TTC549 (cell line): ENCODE results near the gene FPR2.
"Not testable (repeated sequence)": the region's sequence is repeated elsewhere in the genome, so short reads cannot be mapped to it uniquely, and the experiment has no call there.

Experiments
- FAIRE-seq: peaks from 2 replicates; lab custom pipeline; 2012; peaks lifted over from hg19 to GRCh38; lab: Jason Lieb, UNC

Gene FPR2

DNA sequence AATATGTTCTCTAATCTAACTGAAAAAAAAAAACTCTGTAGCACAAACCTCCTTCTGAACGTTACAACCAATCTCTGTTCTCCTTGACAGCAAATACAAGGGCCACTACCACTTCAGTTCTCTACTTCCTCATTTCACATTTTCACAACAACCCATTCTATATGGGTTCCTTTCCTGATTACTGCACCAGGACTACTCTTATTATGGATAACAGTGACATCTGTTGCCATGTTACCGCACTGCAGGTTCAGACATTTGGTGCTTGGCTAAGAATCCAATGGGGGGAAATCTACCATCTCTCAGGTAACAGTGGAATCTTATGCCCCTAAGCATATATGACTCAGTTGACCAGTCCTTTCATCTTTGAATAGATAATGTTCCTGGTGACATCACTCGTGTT lies 22.4 kb downstream of the FPR2 start:
- FAIRE-seq, result no peak

DNA sequence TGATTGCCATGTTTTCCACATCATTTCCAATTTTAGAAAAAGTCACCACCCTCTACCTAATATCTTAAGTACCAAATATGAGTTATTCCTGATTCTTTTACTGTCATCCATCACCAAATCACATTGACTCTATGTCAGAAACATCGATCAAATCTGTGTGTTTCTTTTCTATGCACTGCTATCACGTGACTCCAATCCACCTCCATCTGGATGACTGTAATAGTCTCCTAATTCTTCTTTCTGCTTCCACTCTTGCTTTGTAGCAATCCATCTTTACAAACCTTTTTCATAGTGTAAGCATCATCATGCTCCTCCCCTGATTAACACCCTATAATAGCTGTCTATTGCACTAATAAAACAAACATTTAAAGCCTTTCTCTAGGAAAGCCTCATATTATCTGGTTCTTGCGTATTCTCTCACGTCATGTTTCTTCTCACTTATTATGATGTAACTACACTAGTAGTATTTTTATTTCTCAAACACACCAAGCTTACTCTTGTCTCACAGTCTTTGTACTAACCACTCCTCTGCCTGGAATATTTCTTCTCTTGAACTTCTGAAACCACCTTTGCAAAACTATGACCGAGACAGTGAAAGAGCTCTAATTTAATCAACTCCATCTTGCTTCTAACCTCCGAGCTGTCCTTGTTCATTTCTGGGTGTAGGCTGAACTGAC lies 23.3 kb downstream of the FPR2 start:
- FAIRE-seq, result no peak

DNA sequence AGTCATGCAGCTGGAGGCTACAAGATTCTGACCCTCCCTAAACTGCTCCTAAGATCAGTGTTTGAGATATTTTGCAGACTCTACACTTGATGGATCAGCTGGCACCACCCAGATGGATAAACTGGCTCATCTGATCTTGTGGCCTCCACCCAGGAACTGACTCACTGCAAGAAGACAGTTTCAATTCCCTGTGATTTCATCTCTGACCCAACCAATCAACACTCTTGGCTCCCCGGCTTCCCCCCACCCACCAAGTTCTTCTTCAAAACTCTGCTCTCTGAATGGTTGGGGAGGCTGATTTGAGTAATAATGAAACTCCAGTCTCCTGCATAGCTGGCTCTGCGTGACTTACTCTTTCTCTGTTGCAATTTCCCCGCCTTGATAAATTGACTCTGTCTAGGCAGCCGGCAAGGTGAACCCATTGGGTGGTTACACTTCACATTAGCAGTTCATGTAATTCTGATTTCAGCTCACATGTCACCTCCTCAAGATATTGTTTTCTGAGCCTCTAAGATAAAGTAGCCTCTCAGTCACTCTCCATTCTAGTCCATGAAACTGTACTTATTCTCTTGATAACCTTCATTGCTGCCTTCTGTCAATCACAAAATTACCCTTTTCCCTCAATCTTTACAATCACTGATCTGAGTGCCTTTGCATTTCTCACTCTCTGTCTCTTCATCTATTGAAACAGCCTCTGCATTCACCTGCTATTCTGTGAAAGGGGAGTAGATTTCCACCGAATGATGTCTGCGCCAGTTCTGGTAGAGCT lies 24.1 kb downstream of the FPR2 start:
- FAIRE-seq, result no peak

DNA sequence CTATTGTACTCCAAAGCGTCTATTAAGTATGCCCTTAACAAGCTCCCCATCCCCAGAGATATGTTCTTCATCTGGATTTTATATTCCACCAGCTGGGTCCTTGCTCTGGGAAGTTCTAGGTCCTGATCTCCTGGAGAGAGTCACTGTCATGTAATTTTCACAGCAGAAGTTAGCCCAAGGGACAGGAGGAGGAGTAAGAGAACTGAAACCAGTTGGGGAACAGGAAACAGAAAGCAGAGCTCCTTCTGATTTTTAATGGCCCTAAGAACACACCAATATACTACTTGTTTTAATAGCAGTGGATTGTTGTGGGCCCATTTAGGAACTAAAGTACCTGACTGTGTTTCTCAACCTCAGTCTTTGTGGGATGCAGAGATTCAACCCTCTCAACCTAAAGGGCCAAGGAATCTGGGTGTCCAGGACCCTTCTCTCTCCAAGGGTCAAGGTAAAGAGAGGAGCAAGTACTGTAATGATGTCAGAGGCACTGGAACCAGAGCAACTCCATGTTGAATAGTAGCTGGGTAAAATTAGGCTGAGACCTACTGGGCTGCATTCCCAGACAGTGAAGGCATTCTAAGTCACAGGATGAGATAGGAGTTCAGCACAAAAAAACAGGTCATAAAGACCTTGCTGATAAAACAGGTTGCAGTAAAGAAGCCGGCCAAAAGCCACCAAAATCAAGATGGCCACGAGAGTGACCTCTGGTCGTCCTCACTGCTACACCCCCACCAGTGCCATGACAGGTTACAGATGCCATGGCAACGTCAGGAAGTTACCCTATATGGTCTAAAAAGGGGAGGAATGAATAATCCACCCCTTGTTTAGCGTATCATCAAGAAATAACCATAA lies 25.9 kb downstream of the FPR2 start:
- no peak for FAIRE-seq

DNA sequence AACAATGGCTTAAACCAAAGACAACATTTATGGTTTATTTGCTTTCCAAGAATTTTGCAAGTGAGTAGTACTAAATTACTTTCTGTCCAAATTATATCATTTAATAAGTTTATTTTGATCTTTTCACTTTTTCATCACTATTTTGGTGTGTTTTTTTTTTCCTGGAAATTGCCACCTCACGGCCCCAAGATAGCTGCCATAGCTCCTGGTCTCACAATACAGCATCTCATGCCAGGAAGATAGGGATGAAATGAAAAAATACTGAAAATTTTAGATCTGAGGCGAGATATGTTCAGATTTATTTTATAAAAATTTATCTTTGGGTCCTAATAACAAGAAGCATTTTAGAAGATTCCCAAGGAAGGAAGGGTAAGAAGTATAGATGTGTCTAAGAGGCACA lies 27.0 kb downstream of the FPR2 start:
- FAIRE-seq, result no peak

DNA sequence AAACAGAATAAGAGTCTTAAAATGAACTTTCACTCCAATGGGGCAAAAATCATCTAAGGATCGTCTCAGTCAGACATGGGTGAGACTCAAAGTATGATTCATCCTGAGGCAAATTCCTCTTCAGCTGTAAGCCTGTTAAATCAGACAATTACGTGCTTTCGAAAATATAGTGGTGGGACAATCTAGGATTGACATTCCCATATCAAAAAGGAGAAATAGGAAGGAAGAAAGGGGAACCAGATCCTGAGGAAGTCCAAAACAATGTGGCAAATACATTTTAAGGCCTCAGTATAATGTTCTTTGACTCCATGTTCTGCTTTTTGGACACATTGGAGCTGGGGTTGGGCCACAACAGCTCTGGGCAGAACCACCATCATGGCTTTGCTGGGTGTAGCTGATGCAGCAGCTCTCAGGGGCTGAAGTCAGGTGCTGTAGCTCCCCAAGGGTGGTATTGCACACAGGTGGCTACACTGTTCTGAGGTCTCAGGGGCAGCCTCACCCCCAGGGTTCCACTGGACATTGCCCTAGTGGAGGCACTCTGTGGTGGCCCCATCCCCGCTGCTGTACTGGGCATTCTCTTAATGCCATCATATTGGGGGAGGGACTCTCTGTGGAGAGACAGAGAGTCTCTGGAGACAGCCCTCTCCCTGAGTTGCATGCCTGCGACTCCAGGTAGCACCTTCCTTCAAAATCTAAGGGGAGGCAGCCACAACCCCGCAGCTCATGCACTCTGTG lies 28.2 kb downstream of the FPR2 start:
- FAIRE-seq, result no peak

DNA sequence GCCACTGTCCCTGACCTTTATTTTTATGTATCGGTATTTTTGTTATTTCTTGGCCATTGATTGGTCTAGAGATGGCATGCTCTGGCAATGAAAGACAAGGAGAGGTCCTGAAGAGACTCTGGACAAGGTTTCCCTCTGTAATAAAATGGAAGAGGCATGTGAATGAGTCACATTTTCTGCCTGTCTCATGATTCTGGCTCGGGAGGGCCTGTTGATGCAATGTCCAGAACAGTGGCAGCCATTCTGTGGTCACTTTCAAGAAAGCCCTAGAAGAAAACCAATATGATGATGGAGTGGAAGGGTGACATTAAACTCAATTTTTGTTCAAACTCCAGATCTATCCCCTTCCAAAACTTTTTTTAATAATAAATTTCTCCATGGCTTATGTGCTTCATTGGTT lies 32.0 kb downstream of the FPR2 start:
- no peak for FAIRE-seq

DNA sequence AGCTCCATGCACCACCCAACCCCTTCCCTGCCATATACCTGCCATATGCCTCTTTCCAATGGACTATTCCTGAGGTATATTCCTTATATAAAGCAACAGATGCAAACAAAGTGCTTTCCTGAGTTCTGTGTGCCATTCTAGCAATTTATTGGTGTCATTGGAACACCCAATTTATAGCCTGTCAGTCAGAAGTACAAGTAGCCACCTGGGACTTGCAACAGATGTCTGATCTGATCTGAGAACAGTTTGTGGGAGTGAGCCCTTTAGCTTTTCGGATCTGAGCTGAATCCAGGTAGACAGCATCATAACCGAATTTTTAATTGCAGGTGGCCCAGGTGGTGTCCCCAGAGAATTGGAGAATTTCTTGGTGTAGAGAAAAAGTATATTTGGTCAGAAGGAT lies 33.0 kb downstream of the FPR2 start:
- FAIRE-seq, result no peak

DNA sequence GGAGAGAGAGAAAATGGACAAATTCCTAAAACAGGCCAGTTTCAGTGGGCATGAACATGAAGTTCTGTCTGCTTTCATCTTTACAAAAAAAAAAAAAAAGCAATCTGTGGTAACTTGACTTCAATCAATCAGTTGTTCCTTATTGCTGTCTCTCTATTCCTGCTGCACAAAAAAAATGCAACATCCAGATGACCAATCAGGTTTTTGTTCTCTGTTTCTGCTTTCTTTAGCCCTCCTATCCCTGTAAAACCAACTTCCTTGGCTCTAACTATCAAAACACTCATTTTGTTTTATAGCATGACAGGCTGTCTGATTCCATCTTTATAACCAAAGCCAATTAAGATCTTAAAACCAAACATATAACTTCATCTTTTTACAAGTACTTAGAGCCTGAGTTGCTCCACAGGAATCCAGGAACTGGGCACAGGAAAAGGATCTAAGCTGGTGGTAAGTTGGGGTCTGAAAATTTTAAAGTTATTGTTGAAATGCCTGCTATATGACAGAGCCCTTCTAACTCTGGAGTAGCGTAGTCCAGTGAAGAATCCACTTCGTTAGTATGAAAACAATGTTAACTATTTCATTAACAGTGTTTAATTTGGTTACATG lies 34.0 kb downstream of the FPR2 start, which contains the start of gene FPR3:
TSS of gene FPR3 (plus strand) at position 273 of the 606 bp plus-strand sequence. CDS start 28,592 bp downstream, outside the sequence.
- no peak for FAIRE-seq

DNA sequence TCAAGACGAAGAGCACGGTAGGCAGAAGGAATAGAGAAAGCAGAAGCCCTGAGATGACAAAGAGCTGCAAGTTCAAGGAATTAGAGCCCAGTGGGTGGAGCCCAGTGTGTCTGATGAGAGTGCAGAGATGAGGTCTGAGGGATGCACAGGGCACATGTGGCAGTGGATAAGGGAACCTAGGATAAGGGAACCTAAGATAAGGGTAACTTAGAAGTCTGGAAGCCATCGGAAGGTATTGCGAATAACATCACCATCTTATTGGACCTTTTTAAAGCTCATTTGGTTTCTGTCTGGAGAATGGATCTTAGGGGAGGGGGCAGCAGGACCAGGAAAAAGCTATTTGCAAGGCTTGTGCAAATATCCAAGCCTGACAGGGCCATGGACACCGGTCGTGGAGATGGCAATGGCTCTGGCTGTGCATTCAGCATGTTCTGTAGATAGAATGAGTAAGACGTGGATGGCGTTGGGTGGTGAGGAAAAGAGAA lies 35.3 kb downstream of the FPR2 start:
- FAIRE-seq, result no peak

DNA sequence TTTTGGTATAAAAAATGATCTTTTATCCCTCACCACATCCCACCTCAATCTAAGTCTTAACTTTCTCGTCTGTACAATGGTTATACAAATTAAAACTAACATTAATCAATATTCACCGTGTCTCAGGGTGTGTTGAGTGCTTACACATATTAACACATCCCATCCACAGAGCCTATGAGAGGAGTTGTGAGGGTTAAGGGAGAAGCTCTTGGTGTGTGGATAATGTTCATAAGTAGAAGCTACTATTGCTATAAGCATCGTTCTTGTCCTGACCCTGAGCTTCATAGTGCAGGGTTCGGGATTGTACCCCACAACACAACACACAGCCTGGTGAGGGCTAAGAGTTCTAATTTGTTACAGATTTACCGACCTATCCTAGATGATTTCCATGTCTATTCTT lies 36.5 kb downstream of the FPR2 start:
- no peak for FAIRE-seq

DNA sequence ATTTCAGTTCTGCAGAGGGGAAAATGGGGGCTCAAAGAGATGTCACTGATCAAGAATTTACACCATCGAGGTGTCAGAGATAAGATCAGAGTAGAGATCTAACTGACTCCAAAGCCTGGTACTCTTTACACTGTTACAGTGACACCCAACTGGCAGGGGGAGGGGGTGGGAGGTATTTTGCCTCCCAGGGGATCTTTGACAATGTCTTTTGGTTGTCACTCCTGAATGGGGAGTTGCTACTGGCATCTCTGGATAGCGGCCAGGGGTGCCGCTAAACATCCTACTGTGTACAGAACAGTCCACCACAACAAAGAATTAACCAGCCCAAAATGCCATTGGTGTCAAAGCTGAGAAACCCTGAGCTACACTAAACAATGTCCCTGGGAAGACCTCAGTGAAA lies 37.1 kb downstream of the FPR2 start:
- no peak for FAIRE-seq

DNA sequence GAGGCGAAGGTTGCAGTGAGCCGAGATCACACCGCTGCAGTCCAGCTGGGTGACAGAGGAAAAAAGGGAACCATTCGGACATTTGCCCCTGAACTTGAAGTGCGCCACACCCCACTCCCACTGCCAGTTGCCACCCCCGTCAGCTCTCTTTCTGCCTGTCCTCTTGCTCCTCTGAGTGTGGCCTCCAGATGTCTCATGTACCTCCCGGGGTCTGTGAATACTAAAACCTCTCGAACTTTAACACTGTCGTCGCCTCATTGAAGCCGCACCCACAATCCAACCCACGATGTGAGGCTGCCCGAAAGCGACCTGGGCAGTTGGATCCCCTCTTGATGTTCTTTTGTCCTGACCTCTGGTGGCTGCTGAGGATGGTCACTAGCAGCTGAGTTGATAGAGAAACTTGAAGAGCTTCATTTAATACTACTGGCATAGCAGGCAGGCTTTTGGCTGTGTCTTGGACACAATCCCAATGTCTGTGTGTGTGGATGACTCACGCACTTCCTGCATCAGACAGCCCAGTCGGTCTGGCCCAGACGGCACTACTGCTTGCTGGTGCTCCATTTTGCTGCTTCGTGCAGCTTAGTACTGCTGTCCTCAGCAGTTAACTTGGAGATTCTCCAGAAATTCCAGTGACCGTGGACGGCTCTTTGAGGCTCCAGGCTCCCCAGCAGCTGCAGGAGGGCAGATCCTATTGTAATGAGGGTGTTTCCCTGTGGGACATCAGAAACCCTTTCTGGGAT lies 38.2 kb downstream of the FPR2 start:
- no peak for FAIRE-seq

DNA sequence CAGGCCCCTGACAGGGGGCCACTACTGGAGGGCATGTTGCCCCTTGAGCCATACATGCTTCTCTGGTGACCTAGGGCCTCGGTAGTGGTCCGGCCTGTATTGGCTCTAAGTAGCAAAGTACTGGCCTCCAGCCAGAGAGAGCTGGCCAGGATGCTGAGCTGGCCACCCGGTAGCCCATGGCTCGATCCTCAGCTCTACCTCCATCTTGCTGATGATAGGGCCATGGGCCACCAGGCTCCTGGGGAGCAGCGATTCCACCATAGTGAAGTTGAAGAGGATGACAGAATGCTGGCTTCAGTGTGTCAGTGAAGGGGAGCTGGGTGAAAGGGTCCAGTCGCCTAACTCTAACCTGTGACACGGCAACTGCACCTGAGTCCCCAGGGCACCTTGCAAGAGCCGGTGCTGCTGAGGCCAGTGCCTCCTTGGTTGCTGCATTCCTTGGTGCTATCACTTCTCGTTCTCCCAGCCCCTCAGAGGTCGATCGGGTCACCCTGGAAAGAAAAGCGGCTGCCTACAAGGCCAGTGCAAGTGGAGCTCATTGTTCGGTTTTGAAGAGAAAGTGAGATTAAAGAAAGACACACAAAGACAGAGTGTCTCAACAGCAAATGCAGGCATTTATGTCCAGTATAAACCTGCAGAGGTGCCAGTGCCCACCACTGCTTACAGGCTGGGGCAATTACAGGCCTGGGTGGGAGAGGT lies 38.9 kb downstream of the FPR2 start:
- FAIRE-seq, result no peak

DNA sequence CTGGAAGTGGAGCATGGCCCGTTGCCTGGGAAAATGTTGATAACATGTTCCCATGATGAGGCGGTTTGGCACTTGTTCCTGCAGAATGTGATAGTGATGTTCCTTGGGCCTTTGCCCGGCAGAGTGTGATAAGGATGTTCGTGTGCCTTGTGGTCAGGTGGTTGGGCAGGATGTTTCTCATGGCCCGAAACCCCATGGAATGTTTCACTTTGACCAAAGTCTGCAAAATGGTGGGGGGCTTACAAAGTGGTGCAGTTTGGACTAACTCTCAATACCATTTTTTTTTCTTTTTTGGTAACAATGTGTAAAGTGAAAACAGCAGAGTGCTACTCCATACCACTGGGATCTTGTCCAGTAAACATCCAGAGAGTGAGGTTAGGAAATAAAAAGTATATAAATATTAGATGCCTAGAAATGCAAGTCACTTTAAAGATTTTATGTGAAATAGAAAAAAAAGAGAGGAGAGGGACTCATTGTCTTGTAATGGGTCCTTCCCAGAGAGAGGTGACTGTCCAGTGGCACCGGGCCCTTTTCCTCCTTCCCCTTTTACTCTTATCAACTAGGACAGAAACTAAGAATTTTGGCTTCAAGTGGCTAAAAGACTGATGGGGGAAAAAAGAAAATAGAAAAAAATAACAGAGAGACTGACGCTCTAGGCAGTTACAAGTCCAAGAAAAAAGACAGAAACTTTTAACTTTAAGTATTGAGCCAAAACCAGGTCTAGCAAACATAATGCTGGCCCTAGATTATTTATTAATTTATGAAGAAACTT lies 39.7 kb downstream of the FPR2 start:
- FAIRE-seq, result no peak

DNA sequence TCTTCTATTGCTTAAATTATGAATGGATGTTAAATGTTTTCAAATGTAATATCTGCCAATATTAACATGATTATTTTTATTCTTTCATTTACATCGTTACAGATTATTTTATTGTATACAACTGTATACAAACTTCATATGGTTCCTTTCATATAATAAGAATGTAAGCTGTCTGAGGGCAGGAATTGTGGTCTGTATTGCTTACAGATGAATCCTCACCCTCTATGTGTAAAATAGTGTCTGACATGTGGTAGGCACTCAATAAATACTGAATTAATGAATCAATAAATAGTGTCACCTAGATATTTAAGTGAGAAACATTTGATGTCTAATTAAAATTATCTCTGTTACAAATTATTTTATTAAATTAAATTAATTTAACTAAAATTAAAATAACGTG lies 41.8 kb downstream of the FPR2 start:
- no peak for FAIRE-seq

DNA sequence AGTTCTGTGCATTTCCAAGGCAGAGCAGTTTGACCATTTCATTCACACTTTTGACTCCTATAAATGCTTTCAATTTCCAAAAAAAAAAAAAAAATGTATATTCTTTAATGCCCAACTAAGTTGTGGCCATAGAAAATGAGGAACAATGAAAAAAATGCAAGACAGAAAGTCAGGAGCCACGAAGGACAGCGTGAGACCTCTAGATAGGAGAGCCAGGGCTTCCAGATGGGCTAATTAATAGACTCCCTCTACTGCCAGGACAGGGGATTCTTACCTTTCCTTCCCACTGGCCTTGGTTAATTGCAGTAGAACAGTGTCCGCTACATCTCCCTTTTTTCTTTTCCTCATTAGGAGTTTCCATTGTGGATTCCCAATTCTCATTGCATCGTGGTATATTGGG lies 42.5 kb downstream of the FPR2 start:
- no peak for FAIRE-seq

DNA sequence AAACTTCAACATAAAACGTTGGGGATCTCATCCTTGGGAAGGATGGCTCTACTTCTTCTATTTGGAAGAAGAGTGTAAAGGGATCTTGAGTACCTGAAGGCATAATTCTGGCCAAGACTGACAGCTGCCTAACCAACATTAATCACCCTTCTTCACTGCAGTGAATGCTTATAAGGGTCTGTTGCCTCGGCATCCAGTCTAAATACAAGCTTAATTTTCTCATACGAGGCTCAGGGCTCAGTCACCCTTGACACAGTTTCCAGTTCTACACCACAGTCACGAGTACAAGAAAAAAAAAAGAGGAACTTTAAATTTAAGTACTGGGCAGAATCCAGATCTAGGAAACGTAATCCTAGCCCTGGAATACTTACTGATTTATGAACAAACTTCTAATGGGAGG lies 43.0 kb downstream of the FPR2 start:
- no peak for FAIRE-seq

DNA sequence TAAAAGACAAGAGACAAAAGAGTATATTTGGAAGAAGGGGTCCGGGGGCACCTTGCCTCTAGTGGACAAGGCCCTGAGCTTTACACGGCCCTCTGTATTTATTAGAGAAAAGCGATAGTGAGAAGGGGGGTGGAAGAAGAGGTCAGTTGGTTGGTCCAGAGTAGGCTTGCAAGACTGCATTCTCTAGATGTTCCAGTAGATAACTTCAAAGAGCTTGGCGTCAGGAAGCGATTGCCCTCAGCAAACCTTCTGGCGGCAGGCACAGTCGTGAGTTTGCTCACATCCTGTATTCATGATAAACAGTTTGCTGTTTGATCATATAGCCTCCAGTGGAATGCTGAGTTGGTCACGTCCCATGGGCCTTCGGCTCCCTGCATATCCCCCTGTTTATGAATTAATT lies 43.8 kb downstream of the FPR2 start:
- not testable (repeated sequence) for FAIRE-seq

DNA sequence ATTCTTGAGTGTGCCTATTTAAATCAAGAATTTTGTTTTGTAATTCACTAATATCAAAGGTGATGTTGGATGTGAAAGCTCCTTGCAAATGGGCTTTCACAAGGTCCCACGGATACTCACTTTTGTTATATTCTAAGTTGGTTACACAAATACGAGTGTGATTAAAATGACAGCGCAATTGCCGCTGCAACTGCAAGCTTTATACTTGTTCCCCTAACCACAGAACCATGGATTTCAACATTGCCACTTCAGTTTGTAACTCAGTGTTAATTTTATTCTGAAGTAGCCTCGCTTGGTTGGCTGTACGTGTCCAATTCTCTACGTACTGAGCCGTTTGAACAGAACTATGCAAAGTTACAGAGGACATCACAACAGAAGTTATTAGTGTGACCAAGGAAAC lies 44.4 kb downstream of the FPR2 start:
- not testable (repeated sequence) for FAIRE-seq
